ENCODE results near the gene SMIM34.
"Not testable (repeated sequence)": the region's sequence is repeated elsewhere in the genome, so short reads cannot be mapped to it uniquely, and the experiment has no call there.

The SMIM34 gene

GRCh38 chr21:34407294-34407693 is 16.5 kb downstream of the SMIM34 start:
- H3K4me1 ChIP-seq (ENCODE audit: control insufficient read depth, insufficient read depth, low read length); H3K27me3 ChIP-seq (ENCODE audit: control insufficient read depth, insufficient read depth, low read length); H3K36me3 ChIP-seq (ENCODE audit: control insufficient read depth, insufficient read depth, low read length); H3K9me3 ChIP-seq (ENCODE audit: control insufficient read depth, insufficient read depth, low read depth, low read length); H3K9ac ChIP-seq (ENCODE audit: low read length); H3K27ac ChIP-seq (ENCODE audit: low read depth, low read length); H3K4me3 ChIP-seq (ENCODE audit: low read depth, low read length): not testable (repeated sequence)

GRCh38 chr21:34406676-34407075 is 17.1 kb downstream of the SMIM34 start:
- H3K4me1 ChIP-seq (ENCODE audit: control insufficient read depth, insufficient read depth, low read length); H3K27me3 ChIP-seq (ENCODE audit: control insufficient read depth, insufficient read depth, low read length); H3K9ac ChIP-seq (ENCODE audit: low read length): not testable (repeated sequence)

DNA sequence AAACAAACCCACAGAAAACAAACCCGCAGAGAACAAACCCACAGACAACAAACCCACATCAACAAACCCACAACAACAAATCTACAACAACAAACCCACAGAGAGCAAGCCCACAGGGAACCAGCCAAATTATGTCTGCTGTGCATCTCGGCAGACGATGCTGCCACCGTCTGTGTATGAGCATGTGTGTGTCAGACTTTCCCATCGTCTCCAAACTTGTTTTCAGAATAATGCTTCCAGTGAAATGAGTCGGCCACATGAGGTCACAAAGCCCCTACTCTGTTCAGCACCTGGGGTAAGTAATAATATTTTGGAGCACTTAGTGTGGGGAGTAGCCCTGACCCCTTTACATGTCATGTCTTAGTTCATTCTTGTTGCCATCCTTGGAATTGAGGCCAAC is 17.6 kb downstream of the SMIM34 start:
- H3K9ac ChIP-seq (ENCODE audit: low read length); H3K4me1 ChIP-seq (ENCODE audit: control insufficient read depth, insufficient read depth, low read length); H3K36me3 ChIP-seq (ENCODE audit: control insufficient read depth, insufficient read depth, low read length); H3K9me3 ChIP-seq (ENCODE audit: control insufficient read depth, insufficient read depth, low read depth, low read length); H3K27me3 ChIP-seq (ENCODE audit: control insufficient read depth, insufficient read depth, low read length); H3K4me3 ChIP-seq (ENCODE audit: low read depth, low read length); H3K27ac ChIP-seq (ENCODE audit: low read depth, low read length): not testable (repeated sequence)

More at GRCh38 chr21:34406676-34407075, 17.1 kb downstream of the SMIM34 start:
- H3K9me3 ChIP-seq (ENCODE audit: control insufficient read depth, insufficient read depth, low read depth, low read length); H3K4me3 ChIP-seq (ENCODE audit: low read depth, low read length); H3K27ac ChIP-seq (ENCODE audit: low read depth, low read length); H3K36me3 ChIP-seq (ENCODE audit: control insufficient read depth, insufficient read depth, low read length): not testable (repeated sequence)

- not testable (repeated sequence) for H3K36me3 ChIP-seq (ENCODE audit: control insufficient read depth, insufficient read depth, low read length); H3K9ac ChIP-seq (ENCODE audit: low read length); H3K27ac ChIP-seq (ENCODE audit: low read depth, low read length); H3K27me3 ChIP-seq (ENCODE audit: control insufficient read depth, insufficient read depth, low read length); H3K4me1 ChIP-seq (ENCODE audit: control insufficient read depth, insufficient read depth, low read length); H3K4me3 ChIP-seq (ENCODE audit: low read depth, low read length); H3K9me3 ChIP-seq (ENCODE audit: control insufficient read depth, insufficient read depth, low read depth, low read length)
Measured at GRCh38 chr21:34405686-34406085, 18.1 kb downstream of the SMIM34 start.

GRCh38 chr21:34404742-34405141 is 19.0 kb downstream of the SMIM34 start:
- not testable (repeated sequence) for H3K4me3 ChIP-seq (ENCODE audit: low read depth, low read length); H3K27me3 ChIP-seq (ENCODE audit: control insufficient read depth, insufficient read depth, low read length); H3K36me3 ChIP-seq (ENCODE audit: control insufficient read depth, insufficient read depth, low read length); H3K9ac ChIP-seq (ENCODE audit: low read length); H3K9me3 ChIP-seq (ENCODE audit: control insufficient read depth, insufficient read depth, low read depth, low read length); H3K27ac ChIP-seq (ENCODE audit: low read depth, low read length); H3K4me1 ChIP-seq (ENCODE audit: control insufficient read depth, insufficient read depth, low read length)

GRCh38 chr21:34400522-34400921 is 23.2 kb downstream of the SMIM34 start:
- not testable (repeated sequence) for H3K9me3 ChIP-seq (ENCODE audit: control insufficient read depth, insufficient read depth, low read depth, low read length); H3K27ac ChIP-seq (ENCODE audit: low read depth, low read length); H3K4me1 ChIP-seq (ENCODE audit: control insufficient read depth, insufficient read depth, low read length); H3K9ac ChIP-seq (ENCODE audit: low read length); H3K36me3 ChIP-seq (ENCODE audit: control insufficient read depth, insufficient read depth, low read length); H3K27me3 ChIP-seq (ENCODE audit: control insufficient read depth, insufficient read depth, low read length); H3K4me3 ChIP-seq (ENCODE audit: low read depth, low read length)

DNA sequence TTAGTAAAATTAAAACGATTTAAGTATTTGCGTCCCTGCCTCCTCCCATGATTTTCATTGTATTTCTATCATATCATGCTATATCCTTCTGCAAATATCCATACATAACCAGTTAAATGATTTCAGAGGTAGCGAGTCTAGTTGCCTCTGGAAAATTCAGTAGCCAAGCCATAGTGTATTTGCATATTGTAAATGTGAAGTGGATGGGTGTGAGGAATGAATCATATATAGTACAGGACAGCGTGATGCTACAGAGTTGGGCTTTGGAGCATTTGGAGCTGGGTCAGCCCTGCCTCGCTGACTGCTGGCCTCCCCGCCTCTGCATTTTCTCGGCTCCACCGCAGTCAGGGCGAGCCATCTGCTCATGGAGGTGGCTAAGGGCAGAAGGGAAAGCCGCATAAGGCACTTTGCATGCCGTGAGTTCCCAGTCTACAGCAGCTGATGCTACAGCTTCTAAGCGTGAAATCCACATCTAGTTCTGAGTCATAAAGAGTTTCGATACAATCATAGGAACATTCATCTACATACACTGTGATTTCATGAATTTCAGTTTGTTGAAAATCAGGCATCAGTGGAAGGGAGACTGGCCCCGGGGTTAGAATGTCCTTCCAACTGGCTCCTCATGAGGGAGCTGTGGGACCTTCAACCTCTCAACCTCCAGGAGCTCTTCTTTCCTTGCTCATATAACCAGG is 39.9 kb downstream of the SMIM34 start:
- H3K4me3 ChIP-seq (ENCODE audit: low read depth, low read length); H3K27ac ChIP-seq (ENCODE audit: low read depth, low read length); H3K9me3 ChIP-seq (ENCODE audit: control insufficient read depth, insufficient read depth, low read depth, low read length); H3K36me3 ChIP-seq (ENCODE audit: control insufficient read depth, insufficient read depth, low read length); H3K9ac ChIP-seq (ENCODE audit: low read length); H3K27me3 ChIP-seq (ENCODE audit: control insufficient read depth, insufficient read depth, low read length); H3K4me1 ChIP-seq (ENCODE audit: control insufficient read depth, insufficient read depth, low read length): not testable (repeated sequence)

GRCh38 chr21:34383138-34383537 is 40.6 kb downstream of the SMIM34 start:
- not testable (repeated sequence) for H3K9ac ChIP-seq (ENCODE audit: low read length); H3K4me3 ChIP-seq (ENCODE audit: low read depth, low read length); H3K9me3 ChIP-seq (ENCODE audit: control insufficient read depth, insufficient read depth, low read depth, low read length); H3K27me3 ChIP-seq (ENCODE audit: control insufficient read depth, insufficient read depth, low read length); H3K27ac ChIP-seq (ENCODE audit: low read depth, low read length); H3K36me3 ChIP-seq (ENCODE audit: control insufficient read depth, insufficient read depth, low read length); H3K4me1 ChIP-seq (ENCODE audit: control insufficient read depth, insufficient read depth, low read length)

- not testable (repeated sequence) for H3K9me3 ChIP-seq (ENCODE audit: control insufficient read depth, insufficient read depth, low read depth, low read length); H3K4me3 ChIP-seq (ENCODE audit: low read depth, low read length)
Measured at GRCh38 chr21:34375619-34375972, 48.2 kb downstream of the SMIM34 start.

DNA sequence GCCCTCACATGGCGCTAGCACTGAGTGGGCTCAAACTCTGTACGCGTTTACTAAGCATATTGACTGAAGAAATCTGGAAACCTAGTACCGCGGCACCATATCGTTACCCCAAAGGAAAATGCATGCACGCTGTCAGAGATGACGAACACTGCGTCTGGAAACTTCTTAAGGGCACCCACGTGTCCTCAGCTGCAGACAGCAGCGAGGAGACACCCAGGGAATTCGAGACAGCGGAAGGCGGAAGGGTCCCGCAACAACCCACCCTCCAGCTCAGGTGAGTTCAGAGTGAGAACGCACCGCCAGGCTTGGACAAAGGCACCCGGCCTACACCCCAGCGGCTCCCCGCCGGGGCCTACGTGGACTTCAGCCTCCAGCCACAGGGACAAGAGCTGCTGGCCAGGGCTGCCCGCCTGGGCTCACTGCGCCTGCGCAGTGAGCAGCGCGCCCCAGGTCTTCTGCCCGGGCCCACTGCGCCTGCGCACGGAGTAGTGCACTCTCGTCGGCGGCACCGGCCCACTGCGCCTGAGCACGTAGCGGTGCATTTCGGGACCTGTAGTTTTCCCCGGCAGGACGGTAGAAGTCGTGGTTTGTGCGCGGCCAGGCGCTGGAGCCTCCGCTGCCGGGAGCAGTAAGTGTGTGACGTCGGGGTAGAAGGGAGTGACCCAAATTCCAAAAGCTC is 48.7 kb downstream of the SMIM34 start, which contains the start of gene SMIM11:
SMIM11 (plus strand) TSS at position 568 of the 679 bp plus-strand sequence. CDS start 3,998 bp downstream, outside the sequence.
- H3K9me3 ChIP-seq (ENCODE audit: control insufficient read depth, insufficient read depth, low read depth, low read length); H3K4me3 ChIP-seq (ENCODE audit: low read depth, low read length); H3K36me3 ChIP-seq (ENCODE audit: control insufficient read depth, insufficient read depth, low read length); H3K27ac ChIP-seq (ENCODE audit: low read depth, low read length); H3K4me1 ChIP-seq (ENCODE audit: control insufficient read depth, insufficient read depth, low read length); H3K9ac ChIP-seq (ENCODE audit: low read length); H3K27me3 ChIP-seq (ENCODE audit: control insufficient read depth, insufficient read depth, low read length): not testable (repeated sequence)

More at GRCh38 chr21:34375619-34375972, 48.2 kb downstream of the SMIM34 start:
- H3K36me3 ChIP-seq (ENCODE audit: control insufficient read depth, insufficient read depth, low read length); H3K27ac ChIP-seq (ENCODE audit: low read depth, low read length); H3K4me1 ChIP-seq (ENCODE audit: control insufficient read depth, insufficient read depth, low read length); H3K27me3 ChIP-seq (ENCODE audit: control insufficient read depth, insufficient read depth, low read length); H3K9ac ChIP-seq (ENCODE audit: low read length): not testable (repeated sequence)

DNA sequence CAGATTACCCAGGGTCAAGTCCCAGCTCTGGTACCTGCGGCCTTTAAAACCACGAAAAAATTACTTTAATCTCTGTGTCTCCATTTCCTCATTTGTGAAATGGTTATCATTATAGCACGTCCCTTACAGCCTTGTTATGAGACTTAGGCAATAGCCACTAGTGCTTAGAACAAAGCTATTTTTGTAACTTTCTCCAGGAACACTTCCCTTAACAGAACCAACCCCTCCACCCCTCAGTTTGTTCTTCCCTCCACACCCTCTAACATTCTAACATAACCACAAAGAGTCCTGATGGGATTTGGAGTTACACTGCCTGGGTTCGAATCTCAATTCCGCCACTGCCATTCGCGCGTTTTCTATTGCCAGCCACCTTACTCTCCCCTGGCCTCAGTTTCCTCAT is 49.3 kb downstream of the SMIM34 start:
- not testable (repeated sequence) for H3K36me3 ChIP-seq (ENCODE audit: control insufficient read depth, insufficient read depth, low read length); H3K4me1 ChIP-seq (ENCODE audit: control insufficient read depth, insufficient read depth, low read length); H3K27ac ChIP-seq (ENCODE audit: low read depth, low read length); H3K9me3 ChIP-seq (ENCODE audit: control insufficient read depth, insufficient read depth, low read depth, low read length); H3K4me3 ChIP-seq (ENCODE audit: low read depth, low read length); H3K9ac ChIP-seq (ENCODE audit: low read length); H3K27me3 ChIP-seq (ENCODE audit: control insufficient read depth, insufficient read depth, low read length)

All from HUES6 (cell line).